ENCODE measurements around the gene CAMK2A. TPM values are rescaled to one million over a fixed set of nuclear protein-coding genes. Genes with fewer than 3 reads are reported as not detected.

CAMK2A gene
- total and polyA plus RNA-seq, 7 donors = 0.44 to 2.1 (median 0.64) TPM; not detected in 1

DNA sequence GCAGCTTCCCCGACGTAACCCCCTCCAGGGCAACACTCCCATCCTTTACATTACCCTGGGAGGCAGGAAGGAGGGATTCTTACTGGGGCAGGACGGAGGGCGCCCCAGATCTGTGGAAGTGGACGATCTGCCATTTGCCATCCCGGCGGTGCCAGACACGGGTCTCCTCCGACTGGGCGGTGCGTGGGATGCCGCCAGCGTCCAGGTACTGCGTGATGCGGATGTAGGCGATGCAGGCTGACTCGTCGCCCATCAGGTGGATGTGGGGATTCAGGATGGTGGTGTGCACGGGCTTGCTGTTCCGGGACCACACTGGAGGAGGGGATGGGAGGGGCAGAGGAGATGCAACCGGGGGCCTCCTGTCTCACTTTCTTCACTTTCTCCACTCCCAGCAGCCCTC, 66.7 kb downstream of the CAMK2A start:
- TF ChIP-seq, protein P1, sequence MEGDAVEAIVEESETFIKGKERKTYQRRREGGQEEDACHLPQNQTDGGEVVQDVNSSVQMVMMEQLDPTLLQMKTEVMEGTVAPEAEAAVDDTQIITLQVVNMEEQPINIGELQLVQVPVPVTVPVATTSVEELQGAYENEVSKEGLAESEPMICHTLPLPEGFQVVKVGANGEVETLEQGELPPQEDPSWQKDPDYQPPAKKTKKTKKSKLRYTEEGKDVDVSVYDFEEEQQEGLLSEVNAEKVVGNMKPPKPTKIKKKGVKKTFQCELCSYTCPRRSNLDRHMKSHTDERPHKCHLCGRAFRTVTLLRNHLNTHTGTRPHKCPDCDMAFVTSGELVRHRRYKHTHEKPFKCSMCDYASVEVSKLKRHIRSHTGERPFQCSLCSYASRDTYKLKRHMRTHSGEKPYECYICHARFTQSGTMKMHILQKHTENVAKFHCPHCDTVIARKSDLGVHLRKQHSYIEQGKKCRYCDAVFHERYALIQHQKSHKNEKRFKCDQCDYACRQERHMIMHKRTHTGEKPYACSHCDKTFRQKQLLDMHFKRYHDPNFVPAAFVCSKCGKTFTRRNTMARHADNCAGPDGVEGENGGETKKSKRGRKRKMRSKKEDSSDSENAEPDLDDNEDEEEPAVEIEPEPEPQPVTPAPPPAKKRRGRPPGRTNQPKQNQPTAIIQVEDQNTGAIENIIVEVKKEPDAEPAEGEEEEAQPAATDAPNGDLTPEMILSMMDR (IDR thresholded peaks at IDR 0.05) = no peak
- no peak for TF ChIP-seq POLR2A (IDR thresholded peaks at IDR 0.05)
- no peak for TF ChIP-seq EP300 (IDR thresholded peaks at IDR 0.05)
- TF ChIP-seq POLR2AphosphoS5 (IDR thresholded peaks at IDR 0.05) = no peak
- DNase-seq = no peak
- WGBS, 2 donors = 94 to 95% methylated on average over 21 of the region's 21 CpGs
- Histone ChIP-seq H3K27me3 (no peaks in the 10 kb centered on the region), H3K36me3 (no peaks in the 10 kb centered on the region), H3K4me1 (peaks cover 0 to 4% (median under 1%) of the 10 kb centered on the region in 4 donors), H3K9me3 (no peaks in the 10 kb centered on the region), H3K27ac (no peak overlapping the region), H3K4me3 (no peak overlapping the region)
- intact Hi-C loops (cut with DNase I) = no loop called here

DNA sequence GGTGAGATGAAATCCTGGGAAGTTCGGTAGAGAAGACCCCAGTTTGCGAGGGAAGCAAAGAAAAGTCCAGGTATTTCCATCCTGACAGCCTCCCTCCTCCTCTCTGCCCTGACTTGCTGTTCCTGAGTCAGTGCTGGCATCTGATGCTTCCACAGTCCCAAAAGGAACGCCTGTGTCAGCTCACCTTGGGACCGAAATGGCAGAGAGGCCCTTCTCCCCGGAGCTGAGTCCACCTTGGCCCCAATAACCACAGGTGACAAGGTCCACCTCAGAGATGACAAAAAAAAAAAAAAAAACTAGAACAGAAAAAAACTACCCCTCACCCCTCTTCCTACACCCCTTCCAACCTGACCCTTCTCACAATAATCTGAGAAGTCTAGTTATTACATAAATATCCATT, 68.1 kb downstream of the CAMK2A start:
- no peak overlapping the region for H3K27ac ChIP-seq
- H3K4me3 ChIP-seq = no peak overlapping the region
- 75 to 88% methylated on average over 5 of the region's 5 CpGs for WGBS, 2 donors
- no peaks in the 10 kb centered on the region for H3K36me3 ChIP-seq
- peaks cover 0 to 3% (median 0%) of the 10 kb centered on the region in 3 donors for H3K27me3 ChIP-seq
- peaks cover 0 to 7% (median 2%) of the 10 kb centered on the region in 4 donors for H3K4me1 ChIP-seq
- TF ChIP-seq POLR2A (IDR thresholded peaks at IDR 0.05) (no peak), POLR2AphosphoS5 (IDR thresholded peaks at IDR 0.05) (no peak), EP300 (IDR thresholded peaks at IDR 0.05) (no peak)
- TF ChIP-seq, protein P1 (IDR thresholded peaks at IDR 0.05) = no peak
- H3K9me3 ChIP-seq = no peaks in the 10 kb centered on the region
- intact Hi-C loops (cut with DNase I) = no loop called here
- DNase-seq = no peak

DNA sequence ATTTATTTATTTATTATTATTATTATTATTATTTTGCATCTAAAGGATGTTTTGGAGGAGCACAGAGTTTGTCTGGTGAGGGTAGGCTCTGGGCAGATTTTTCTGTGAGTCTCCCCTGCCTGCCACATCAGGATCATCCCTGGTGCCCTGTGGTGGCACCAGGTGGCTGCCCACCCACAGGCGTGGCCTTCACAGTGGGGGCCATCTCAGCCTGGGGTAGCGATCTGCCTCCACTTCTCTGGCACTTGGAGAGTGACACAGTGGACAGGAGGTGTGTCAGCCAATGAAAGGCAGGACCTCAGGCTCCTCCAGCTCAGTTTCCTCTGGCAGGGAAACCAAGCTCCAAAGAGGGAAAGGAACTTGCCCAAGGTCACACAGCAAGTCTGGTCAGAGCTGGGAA, 69.7 kb downstream of the CAMK2A start:
- Histone ChIP-seq H3K27me3 (peaks cover 0 to 3% (median 0%) of the 10 kb centered on the region in 3 donors), H3K9me3 (no peaks in the 10 kb centered on the region), H3K4me3 (no peak overlapping the region), H3K27ac (no peak overlapping the region), H3K4me1 (peaks cover 0 to 7% (median 2%) of the 10 kb centered on the region in 4 donors), H3K36me3 (no peaks in the 10 kb centered on the region)
- no peak for TF ChIP-seq POLR2A (IDR thresholded peaks at IDR 0.05)
- TF ChIP-seq, protein P1 (IDR thresholded peaks at IDR 0.05) = no peak
- no peak for TF ChIP-seq EP300 (IDR thresholded peaks at IDR 0.05)
- no peak for TF ChIP-seq POLR2AphosphoS5 (IDR thresholded peaks at IDR 0.05)
- no peak for DNase-seq
- WGBS, 2 donors = 72 to 86% methylated on average over 2 of the region's 2 CpGs
- intact Hi-C loops (cut with DNase I) = loop anchor here (10.0 kb wide), 2 partner anchors 215 kb away; partner anchors contain the start of genes HMGXB3 and TIGD6

DNA sequence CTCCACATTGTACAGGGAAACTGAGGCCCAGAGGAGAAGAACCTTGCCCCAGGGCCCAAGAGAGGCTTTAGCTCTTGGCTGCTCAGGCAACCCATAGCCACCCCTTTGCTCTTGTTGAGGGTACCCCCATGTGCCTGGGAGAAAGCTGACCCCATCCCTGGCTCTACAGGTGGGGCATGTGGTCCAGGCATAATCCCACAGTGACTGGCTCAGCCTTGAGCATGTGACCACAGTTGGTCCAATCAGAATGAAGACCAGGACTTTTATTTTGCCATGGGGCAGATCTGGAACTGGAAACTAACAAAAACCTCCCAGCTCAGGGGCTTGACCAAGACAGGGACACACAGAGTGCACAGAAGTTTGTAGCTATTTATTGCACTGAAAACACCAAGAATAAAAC, 70.4 kb downstream of the CAMK2A start:
- no peak overlapping the region for H3K4me3 ChIP-seq
- no peak for DNase-seq
- TF ChIP-seq, protein P1 (IDR thresholded peaks at IDR 0.05) = no peak
- no peak for TF ChIP-seq POLR2AphosphoS5 (IDR thresholded peaks at IDR 0.05)
- H3K9me3 ChIP-seq = no peaks in the 10 kb centered on the region
- intact Hi-C loops (cut with DNase I) = loop anchor here (10.0 kb wide), 2 partner anchors 214 to 216 kb away; partner anchors contain the start of genes HMGXB3 and TIGD6
- peaks cover 0 to 3% (median 0%) of the 10 kb centered on the region in 3 donors for H3K27me3 ChIP-seq
- H3K27ac ChIP-seq = no peak overlapping the region
- H3K36me3 ChIP-seq = no peaks in the 10 kb centered on the region
- H3K4me1 ChIP-seq = peaks cover 0 to 7% (median 2%) of the 10 kb centered on the region in 4 donors

DNA sequence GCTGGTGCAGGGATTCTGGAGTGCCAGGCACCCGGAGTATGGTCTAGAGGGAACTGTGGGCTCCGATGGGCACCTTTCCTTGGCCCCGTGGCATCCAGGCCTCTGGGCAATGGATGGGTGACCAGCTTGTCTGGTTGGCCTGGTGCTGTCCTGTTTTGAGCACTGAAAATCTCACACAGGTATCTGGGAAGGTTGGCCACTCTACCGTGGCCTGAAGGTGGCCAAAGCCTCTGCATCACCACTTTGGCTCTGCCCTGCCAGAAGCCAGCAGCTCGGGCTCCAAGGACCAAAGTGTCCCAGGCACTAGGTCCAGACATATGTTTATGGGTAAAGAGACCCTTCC, 70.9 kb downstream of the CAMK2A start:
- Histone ChIP-seq H3K9me3 (no peaks in the 10 kb centered on the region), H3K4me1 (peaks cover 0 to 7% (median 2%) of the 10 kb centered on the region in 4 donors), H3K27ac (no peak overlapping the region), H3K4me3 (no peak overlapping the region), H3K27me3 (peaks cover 0 to 3% (median 0%) of the 10 kb centered on the region in 3 donors), H3K36me3 (no peaks in the 10 kb centered on the region)
- WGBS, 2 donors = 82 to 86% methylated on average over 5 of the region's 5 CpGs
- intact Hi-C loops (cut with DNase I) = loop anchor here (1.0 to 10.0 kb wide), 4 partner anchors 57 to 216 kb away; partner anchors contain the start of genes HMGXB3 and TIGD6
- no peak for DNase-seq
- no peak for TF ChIP-seq POLR2A (IDR thresholded peaks at IDR 0.05)
- no peak for TF ChIP-seq EP300 (IDR thresholded peaks at IDR 0.05)
- TF ChIP-seq POLR2AphosphoS5 (IDR thresholded peaks at IDR 0.05) = no peak
- TF ChIP-seq, protein P1 (IDR thresholded peaks at IDR 0.05) = no peak

Measured in sigmoid colon (tissue), 7 donors.